SU-DHL-6 (cell line): ENCODE measurements around the gene KLHL40.

Source experiments
- H2AFZ ChIP-seq: fragments of 200-600 bp; sonication (generic); 2 replicates; pipeline ENCODE4 v1.6.1; 2014; ENCODE audit warnings: low read depth, mild to moderate bottlenecking, moderate library complexity, mixed read lengths, antibody characterized with exemption, low read length; ENCODE audit not compliant: severe bottlenecking
- H3F3A ChIP-seq: fragments of 200-600 bp; shearing (Covaris generic); 2 replicates; pipeline ENCODE4 v1.6.0; 2016; ENCODE audit warnings: antibody characterized with exemption, mild to moderate bottlenecking; ENCODE audit not compliant: insufficient read depth
- H3K27ac ChIP-seq: fragments of 200-600 bp; sonication (generic); 2 replicates; pipeline ENCODE4 v1.5.1; 2016; ENCODE audit warnings: low read depth, mild to moderate bottlenecking, low read length, moderate library complexity, mixed read lengths
- H3K27me3 ChIP-seq: fragments of 200-600 bp; sonication (generic), shearing (Covaris generic); 2 replicates; pipeline ENCODE4 v1.6.0; 2014; ENCODE audit warnings: mild to moderate bottlenecking, low read length
- H3K36me3 ChIP-seq: fragments of 200-600 bp; sonication (generic); 2 replicates; pipeline ENCODE4 v1.6.1; 2014; ENCODE audit warnings: mild to moderate bottlenecking, low read length, mixed read lengths
- H3K4me2 ChIP-seq: fragments of 300-600, 200-600 bp; shearing (Covaris generic), sonication (generic); 2 replicates; pipeline ENCODE4 v1.6.0; 2014; ENCODE audit warnings: low read length, low read depth, mild to moderate bottlenecking; ENCODE audit not compliant: poor library complexity, severe bottlenecking
- H3K4me3 ChIP-seq: fragments of 200-600 bp; sonication (generic); 2 replicates; pipeline ENCODE4 v1.5.1; 2014; ENCODE audit warnings: antibody characterized with exemption, low read length, mild to moderate bottlenecking, mixed read lengths; ENCODE audit not compliant: insufficient read depth, poor library complexity, severe bottlenecking
- H3K79me2 ChIP-seq: fragments of 200-600 bp; sonication (generic); 2 replicates; pipeline ENCODE4 v1.6.1; 2014; ENCODE audit warnings: mild to moderate bottlenecking, low read length, moderate library complexity; ENCODE audit not compliant: insufficient read depth
- H3K9ac ChIP-seq: fragments of 200-600 bp; sonication (generic); 2 replicates; pipeline ENCODE4 v1.7.0; 2014; ENCODE audit warnings: mild to moderate bottlenecking, low read length
- H3K9me2 ChIP-seq: fragments of 200-600 bp; sonication (generic); replicated peaks from 2 replicates; pipeline ENCODE4 v1.6.1; 2014; ENCODE audit warnings: low read length; ENCODE audit not compliant: insufficient read depth
- H3K9me3 ChIP-seq: fragments of 200-600 bp; sonication (generic); 2 replicates; pipeline ENCODE4 v1.6.1; 2014; ENCODE audit warnings: low read length, mixed read lengths; ENCODE audit not compliant: insufficient read depth
- H4K20me1 ChIP-seq: fragments of 200-600 bp; sonication (generic); 2 replicates; pipeline ENCODE4 v1.6.1; 2014; ENCODE audit warnings: low read depth, mild to moderate bottlenecking, antibody characterized with exemption, low read length, moderate library complexity, mixed read lengths
- CTCF ChIP-seq: fragments of 200-600 bp; sonication (generic); IDR thresholded peaks from one replicate; pipeline ENCODE4 v1.5.1; 2017; ENCODE audit warnings: antibody characterized with exemption, mild to moderate bottlenecking, low read length, moderate library complexity; ENCODE audit not compliant: insufficient read depth, poor library complexity, severe bottlenecking
- EZH2phosphoT487 ChIP-seq: fragments of 200-600 bp; sonication (generic), shearing (Covaris generic); conservative IDR thresholded peaks from 2 replicates; pipeline ENCODE4 v1.6.1; 2018; ENCODE audit warnings: mild to moderate bottlenecking, antibody characterized with exemption, low read length, moderate library complexity, mixed read lengths

KLHL40 gene

GRCh38 chr3:42730294-42730693 is 45.0 kb downstream of the KLHL40 start:
- Histone ChIP-seq H3K27me3 (no peaks in the 10 kb centered on the region), H2AFZ (no peak overlapping the region), H3F3A (no peaks in the 10 kb centered on the region), H3K36me3 (no peaks in the 10 kb centered on the region), H3K9ac (no peak overlapping the region), H3K4me2 (no peak overlapping the region), H3K9me2 (no peaks in the 10 kb centered on the region), H3K4me3 (no peak overlapping the region), H3K9me3 (no peaks in the 10 kb centered on the region), H4K20me1 (no peaks in the 10 kb centered on the region), H3K27ac (no peak overlapping the region), H3K79me2 (no peaks in the 10 kb centered on the region)
- TF ChIP-seq EZH2phosphoT487 (no peak), CTCF (no peak)

- Histone ChIP-seq H2AFZ (no peak overlapping the region), H3K9me3 (no peaks in the 10 kb centered on the region), H3K4me2 (no peak overlapping the region), H3K27me3 (no peaks in the 10 kb centered on the region), H3K9ac (no peak overlapping the region), H4K20me1 (no peaks in the 10 kb centered on the region), H3K9me2 (no peaks in the 10 kb centered on the region), H3K36me3 (no peaks in the 10 kb centered on the region), H3K27ac (no peak overlapping the region), H3F3A (no peaks in the 10 kb centered on the region), H3K4me3 (no peak overlapping the region), H3K79me2 (no peaks in the 10 kb centered on the region)
- TF ChIP-seq EZH2phosphoT487, result no peak
These were observed 45.5 kb downstream of the KLHL40 start for GRCh38 chr3:42730706-42731420.

GRCh38 chr3:42731476-42732195 is 46.3 kb downstream of the KLHL40 start:
- Histone ChIP-seq H4K20me1 (no peaks in the 10 kb centered on the region), H3K27me3 (no peaks in the 10 kb centered on the region), H3K36me3 (no peaks in the 10 kb centered on the region), H3K4me2 (no peak overlapping the region), H2AFZ (no peak overlapping the region), H3K27ac (no peak overlapping the region), H3K9me3 (no peaks in the 10 kb centered on the region), H3K9ac (no peak overlapping the region), H3K4me3 (no peak overlapping the region), H3F3A (no peaks in the 10 kb centered on the region), H3K9me2 (no peaks in the 10 kb centered on the region), H3K79me2 (no peaks in the 10 kb centered on the region)
- no peak for TF ChIP-seq CTCF
- no peak for TF ChIP-seq EZH2phosphoT487
